GM18505 (cell line): ENCODE data around the gene TACSTD2.
"Not testable (repeated sequence)": the region's sequence is repeated elsewhere in the genome, so short reads cannot be mapped to it uniquely, and the experiment has no call there.

Experiments used
- ATAC-seq: cut with Tn5 transposase; IDR thresholded peaks from one replicate; pipeline ENCODE4 v1.9.1; 2021; ENCODE audit not compliant: unreplicated experiment
- POLR2A ChIP-seq: IDR thresholded peaks from 4 replicates; pipeline ENCODE4 v1.6.1; 2011; ENCODE audit warnings: borderline replicate concordance; ENCODE audit not compliant: insufficient read depth, insufficient read length; ENCODE audit errors: extremely low read depth

TACSTD2 gene

GRCh38 chr1:58576727-58577653 is at the start of gene TACSTD2:
Gene TACSTD2 (minus strand): TSS chr1:58577252. CDS start chr1:58577156, 96 bp downstream.
- no peak for ATAC-seq
- no peak for TF ChIP-seq POLR2A

GRCh38 chr1:58626293-58626692 is 49.2 kb upstream of the TACSTD2 start:
- no peak for ATAC-seq

GRCh38 chr1:58623259-58623658 is 46.2 kb upstream of the TACSTD2 start:
- ATAC-seq = not testable (repeated sequence)

More at GRCh38 chr1:58626293-58626692, 49.2 kb upstream of the TACSTD2 start:
- no peak for TF ChIP-seq POLR2A

- ATAC-seq = no peak
- TF ChIP-seq POLR2A = no peak
Measured at GRCh38 chr1:58622571-58622970, 45.5 kb upstream of the TACSTD2 start.

- ATAC-seq = no peak
- no peak for TF ChIP-seq POLR2A
Measured at GRCh38 chr1:58621391-58621790, 44.3 kb upstream of the TACSTD2 start.

- no peak for TF ChIP-seq POLR2A
- no peak for ATAC-seq
Measured at GRCh38 chr1:58620926-58621325, 43.9 kb upstream of the TACSTD2 start.

- no peak for TF ChIP-seq POLR2A
- no peak for ATAC-seq
Measured at GRCh38 chr1:58620259-58620658, 43.2 kb upstream of the TACSTD2 start.

- no peak for ATAC-seq
- no peak for TF ChIP-seq POLR2A
Measured at GRCh38 chr1:58619286-58620054, 42.4 kb upstream of the TACSTD2 start.

- no peak for ATAC-seq
- no peak for TF ChIP-seq POLR2A
Measured at GRCh38 chr1:58618303-58618702, 41.3 kb upstream of the TACSTD2 start.

GRCh38 chr1:58611861-58612385 is 34.9 kb upstream of the TACSTD2 start:
- no peak for TF ChIP-seq POLR2A
- no peak for ATAC-seq

- no peak for TF ChIP-seq POLR2A
- no peak for ATAC-seq
Measured at GRCh38 chr1:58608945-58609344, 31.9 kb upstream of the TACSTD2 start.

- TF ChIP-seq POLR2A = no peak
- ATAC-seq = no peak
Measured at GRCh38 chr1:58608297-58608696, 31.2 kb upstream of the TACSTD2 start.

GRCh38 chr1:58607391-58607790 is 30.3 kb upstream of the TACSTD2 start:
- no peak for ATAC-seq
- no peak for TF ChIP-seq POLR2A

- ATAC-seq = not testable (repeated sequence)
Measured at GRCh38 chr1:58601921-58602320, 24.9 kb upstream of the TACSTD2 start.
